Activated CD4-positive, alpha-beta memory T cell treated with anti-CD3 and anti-CD28 coated beads, Interleukin-2, amount 10 ng/mL, durations not matched to agents 7 days and 5 days (primary cell): ENCODE measurements around the gene PRKACA. TPM values are rescaled to one million over a fixed set of nuclear protein-coding genes. Genes with fewer than 3 reads are reported as not detected.

Source experiments
- CTCF ChIA-PET: fragments of 350-600 bp; sonication (Branson Sonifier 250); formaldehyde crosslinking; loops from one replicate; lab custom pipeline; 2021; ENCODE audit warnings: antibody characterized with exemption, inconsistent platforms; lab: Charles Lee
- POLR2A ChIA-PET: fragments of 350-600 bp; sonication (Branson Sonifier 250); formaldehyde crosslinking; loops from one replicate; lab custom pipeline; 2021; ENCODE audit warnings: antibody characterized with exemption; lab: Charles Lee
- DNase-seq: peaks from one replicate; pipeline ENCODE4 v3.0.0-alpha.2; 2020
- H3K27ac Mint-ChIP-seq: one replicate; pipeline ENCODE4 v1.8.0; 2021; ENCODE audit warnings: mild to moderate bottlenecking, mixed read lengths
- H3K27me3 Mint-ChIP-seq: one replicate; pipeline ENCODE4 v1.8.0; 2021; ENCODE audit warnings: mixed read lengths
- H3K36me3 Mint-ChIP-seq: one replicate; pipeline ENCODE4 v1.8.0; 2021; ENCODE audit warnings: low read depth, mixed read lengths
- H3K4me1 Mint-ChIP-seq: one replicate; pipeline ENCODE4 v1.8.0; 2021; ENCODE audit warnings: mixed read lengths
- H3K4me3 Mint-ChIP-seq: one replicate; pipeline ENCODE4 v1.8.0; 2021; ENCODE audit warnings: mild to moderate bottlenecking, mixed read lengths
- H3K9me3 Mint-ChIP-seq: one replicate; pipeline ENCODE4 v1.8.0; 2021; ENCODE audit warnings: mixed read lengths
- total RNA-seq, 2 experiments: library from RNA; stranded (reverse); gene quantifications; one replicate each; pipeline ENCODE4 v1.2.3, GENCODE V29; 2021

PRKACA gene
- total RNA-seq, 2 experiments from 2014 or later: 48.1 to 49.8 TPM

DNA sequence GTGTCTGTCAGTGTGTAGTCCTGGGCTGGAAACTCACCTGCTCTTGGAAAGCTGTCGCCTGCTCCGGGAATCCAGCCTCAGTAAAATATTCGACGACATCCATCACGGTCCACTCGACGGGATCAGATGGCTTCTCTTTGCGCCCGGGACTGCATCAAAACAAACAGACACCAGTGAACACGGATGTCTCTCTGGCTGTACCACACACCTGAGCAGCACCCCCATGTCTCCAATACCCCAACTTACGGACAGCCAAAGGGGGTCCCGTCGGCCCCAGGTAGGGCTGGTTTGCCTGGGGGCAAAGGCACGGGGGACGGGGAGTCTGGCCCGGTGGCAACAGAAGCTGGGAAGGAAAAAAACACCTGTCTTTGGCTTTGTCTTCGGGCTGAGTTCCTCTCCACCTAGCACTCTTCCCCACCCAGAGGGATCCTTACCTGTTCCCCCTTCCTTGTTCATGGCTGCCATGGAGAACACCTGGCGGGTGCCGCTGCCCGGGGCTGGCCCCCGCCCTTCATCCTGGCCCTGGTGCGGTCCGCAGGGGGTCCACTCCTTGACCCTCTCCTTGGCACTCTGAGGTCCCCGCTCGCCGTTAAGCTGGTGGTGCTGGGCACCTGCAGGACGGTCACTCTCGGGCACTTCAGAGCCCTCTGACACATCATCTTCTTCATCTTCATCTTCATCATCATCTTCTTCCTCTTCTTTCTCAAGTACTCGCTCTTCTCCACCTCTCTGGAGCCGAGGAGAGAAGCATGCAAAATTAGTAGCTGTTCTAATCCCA is 28.7 kb downstream of the PRKACA start:
- POLR2A ChIA-PET: interaction anchor here (1.2 to 2.9 kb wide), 3 partner anchors 47 to 252 kb away, joined by 3 to 15 read pairs (median 4); partner anchors contain the start of genes ASF1B and DCAF15
- H3K4me3 Mint-ChIP-seq: peak overlapping the region; percentile 78

GRCh38 chr19:14086098-14086497 is 31.5 kb downstream of the PRKACA start:
- no peak for DNase-seq
- Mint-ChIP-seq H3K4me3 (no peak overlapping the region), H3K4me1 (peaks cover 23% of the 10 kb centered on the region), H3K27me3 (no peaks in the 10 kb centered on the region), H3K36me3 (peaks cover 13% of the 10 kb centered on the region), H3K27ac (no peak overlapping the region), H3K9me3 (no peaks in the 10 kb centered on the region)
- CTCF ChIA-PET: no interaction called here
- POLR2A ChIA-PET: no interaction called here

More for the DNA sequence above, 28.7 kb downstream of the PRKACA start:
- no peaks in the 10 kb centered on the region for H3K27me3 Mint-ChIP-seq
- DNase-seq: no peak
- peaks cover 23% of the 10 kb centered on the region for H3K4me1 Mint-ChIP-seq
- peaks cover 25% of the 10 kb centered on the region for H3K36me3 Mint-ChIP-seq
- H3K27ac Mint-ChIP-seq: peak overlapping the region; percentile 61
- H3K9me3 Mint-ChIP-seq: peaks cover 9% of the 10 kb centered on the region
- CTCF ChIA-PET: interaction anchor here (2.0 kb wide), 1 partner anchor 48 kb away, joined by 8 read pairs; the partner anchor contains the start of gene ASF1B

DNA sequence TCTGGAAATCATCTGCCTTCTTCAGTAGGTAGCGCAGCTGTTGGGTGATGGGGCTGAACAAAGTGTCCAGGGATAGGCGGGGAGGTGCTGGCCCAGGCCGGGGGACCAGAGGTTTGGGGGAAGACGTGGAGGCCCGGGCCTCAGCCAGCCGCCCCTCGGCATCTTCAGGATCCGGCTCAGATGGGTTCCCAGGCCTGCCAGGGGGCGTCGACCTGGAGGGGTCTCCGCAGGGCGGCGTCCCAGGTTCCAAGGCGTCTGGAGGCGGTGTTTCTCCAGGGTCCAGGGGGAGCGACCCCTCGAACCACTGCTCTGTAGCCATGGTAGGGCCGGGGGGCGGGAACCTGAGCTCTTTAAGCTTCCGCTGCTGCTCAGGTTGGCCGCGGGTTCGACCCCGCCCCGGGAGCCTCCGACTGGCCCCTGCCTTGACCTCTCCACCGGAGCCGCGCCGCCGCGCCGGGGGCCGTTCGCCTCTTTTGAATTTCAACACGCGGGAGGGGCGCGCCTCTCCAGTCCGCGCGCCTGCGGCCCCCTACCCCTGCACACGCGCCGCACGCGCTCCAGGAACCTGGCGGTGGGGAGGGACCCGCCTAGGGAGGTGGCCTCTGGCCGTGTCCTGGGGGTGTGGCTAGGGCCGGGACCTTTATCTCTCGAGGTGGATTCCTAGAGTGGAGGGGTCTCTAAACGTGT is 32.1 kb downstream of the PRKACA start, which contains the start of gene C19orf67:
C19orf67 (minus strand) TSS at position 475 of the 687 bp plus-strand sequence; CDS start at position 319, 156 bp downstream.
- ChIA-PET POLR2A (interaction anchor here (1.2 kb wide), 1 partner anchor 12 kb away, joined by 3 read pairs; no protein-coding TSS in a partner anchor), CTCF (no interaction called here)
- H3K4me3 Mint-ChIP-seq: no peak within 1 kb of the TSS
- no peak for DNase-seq
- no peaks in the 10 kb centered on the region for H3K9me3 Mint-ChIP-seq
- H3K27ac Mint-ChIP-seq: no peak within 1 kb of the TSS
- H3K36me3 Mint-ChIP-seq: peaks cover 13% of the 10 kb centered on the region
- peaks cover 26% of the 10 kb centered on the region for H3K4me1 Mint-ChIP-seq
- H3K27me3 Mint-ChIP-seq: no peaks in the 10 kb centered on the region

GRCh38 chr19:14082675-14082960 is 34.9 kb downstream of the PRKACA start:
- no peak overlapping the region for H3K27ac Mint-ChIP-seq
- ChIA-PET CTCF (interaction anchor here (0.7 to 1.4 kb wide), 4 partner anchors 9 to 299 kb away, joined by 3 to 4 read pairs (median 4); partner anchors contain the start of gene ASF1B), POLR2A (interaction anchor here (2.8 kb wide), 1 partner anchor 54 kb away, joined by 17 read pairs; the partner anchor contains the start of gene ASF1B)
- H3K9me3 Mint-ChIP-seq: no peaks in the 10 kb centered on the region
- H3K27me3 Mint-ChIP-seq: no peaks in the 10 kb centered on the region
- H3K36me3 Mint-ChIP-seq: no peaks in the 10 kb centered on the region
- no peak for DNase-seq
- H3K4me3 Mint-ChIP-seq: peak overlapping the region; percentile 95
- peaks cover 20% of the 10 kb centered on the region for H3K4me1 Mint-ChIP-seq

DNA sequence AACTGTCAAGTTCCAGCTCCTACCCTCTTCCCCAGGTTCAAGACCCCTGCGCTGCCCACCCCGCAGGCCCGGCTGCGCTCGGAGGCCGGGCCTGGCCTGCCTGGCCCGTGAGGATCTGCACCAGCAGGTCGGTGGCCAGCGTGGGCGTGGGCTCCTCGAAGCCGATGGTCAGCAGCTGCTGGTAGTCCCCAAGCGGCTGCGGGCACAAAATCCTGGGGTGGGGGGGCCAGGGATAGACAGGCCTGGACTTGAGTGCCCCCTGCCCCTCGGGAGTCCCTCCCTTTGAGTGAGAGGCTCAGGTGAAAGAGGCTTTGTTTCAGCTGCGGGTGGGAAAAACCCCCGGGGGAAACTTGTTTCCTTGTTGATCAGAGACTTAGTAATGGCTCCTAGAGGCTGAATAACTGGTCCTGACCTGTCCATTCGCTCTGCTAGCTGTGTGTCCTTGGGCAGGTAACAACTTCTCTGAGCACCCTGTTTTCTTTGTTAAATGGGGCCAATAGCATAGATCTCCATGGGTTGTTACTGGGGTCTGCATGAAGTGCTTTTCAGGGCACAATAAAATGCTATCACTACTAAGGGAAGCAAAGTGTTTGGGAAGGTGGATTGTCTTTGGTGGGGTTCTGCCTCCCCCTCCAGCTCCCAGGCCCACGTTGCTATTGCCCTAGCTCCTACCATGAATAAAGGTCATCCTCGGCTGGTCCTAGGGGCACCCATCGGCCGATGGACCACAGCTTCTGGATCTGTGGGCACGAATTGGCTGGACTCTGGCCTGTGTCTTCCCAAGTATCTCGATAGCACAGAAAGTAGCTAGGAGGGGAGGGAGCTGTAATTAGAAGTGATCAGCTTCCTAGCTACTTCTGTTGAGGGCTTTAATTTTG is 35.5 kb downstream of the PRKACA start:
- H3K27me3 Mint-ChIP-seq: no peaks in the 10 kb centered on the region
- peak overlapping the region; percentile 95 for H3K4me3 Mint-ChIP-seq
- DNase-seq: peak; percentile 37
- H3K27ac Mint-ChIP-seq: peak overlapping the region; percentile 91
- no peaks in the 10 kb centered on the region for H3K9me3 Mint-ChIP-seq
- H3K4me1 Mint-ChIP-seq: peaks cover 20% of the 10 kb centered on the region
- ChIA-PET CTCF (interaction anchor here (0.5 to 1.5 kb wide), 9 partner anchors 8 to 299 kb away, joined by 3 to 6 read pairs (median 4); partner anchors contain the start of genes ASF1B and MISP3), POLR2A (interaction anchor here (0.7 to 3.0 kb wide), 9 partner anchors 9 to 436 kb away, joined by 3 to 18 read pairs (median 5); partner anchors contain the start of genes ASF1B and PRKACA)
- no peaks in the 10 kb centered on the region for H3K36me3 Mint-ChIP-seq

DNA sequence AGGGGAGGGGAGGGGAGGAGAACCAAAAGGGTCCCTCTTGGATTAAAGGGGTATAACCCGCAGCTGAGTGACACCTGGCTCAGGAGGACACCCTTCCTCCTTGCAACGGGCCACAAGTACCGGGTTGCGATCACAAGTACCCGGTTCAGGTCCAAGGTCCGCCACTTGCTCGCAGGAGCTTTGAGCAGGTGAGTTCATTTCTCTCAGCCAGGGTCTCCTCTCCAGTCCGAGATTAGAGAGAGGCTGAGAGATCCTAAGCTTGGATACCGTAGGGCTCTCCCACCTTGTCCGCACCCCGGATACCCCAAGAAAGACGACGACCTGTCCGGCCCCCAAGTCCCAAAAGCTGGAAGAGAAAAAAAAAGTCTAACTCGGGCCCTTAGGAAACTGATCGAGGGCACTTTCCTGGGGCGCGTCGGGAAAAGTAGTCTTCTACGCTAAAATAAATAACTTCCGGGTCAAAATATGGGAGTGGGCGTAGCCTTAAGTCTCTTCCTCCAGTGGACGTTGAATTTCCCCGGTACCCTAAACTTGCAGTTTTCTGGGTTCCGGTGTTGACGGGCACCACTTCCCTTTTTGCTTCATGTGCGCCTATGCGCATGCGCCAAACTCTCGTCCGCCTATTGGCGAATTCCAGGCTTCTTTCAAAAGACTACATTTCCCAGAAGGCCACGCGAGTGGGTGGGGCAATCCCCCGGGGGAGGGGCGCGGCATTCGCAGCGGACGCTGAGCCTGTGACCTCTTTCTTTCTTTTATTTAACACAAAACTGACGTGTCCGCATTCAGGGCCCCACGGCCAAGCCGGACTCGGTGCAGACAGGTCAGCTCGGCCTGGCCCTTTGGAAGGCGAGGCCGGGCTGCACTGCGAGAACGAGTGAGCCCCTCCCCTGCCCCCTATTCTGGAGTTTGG is 36.4 kb downstream of the PRKACA start:
- DNase-seq: peak; percentile 99
- H3K9me3 Mint-ChIP-seq: no peaks in the 10 kb centered on the region
- CTCF ChIA-PET: interaction anchor here (0.7 to 1.5 kb wide), 6 partner anchors 8 to 199 kb away, joined by 3 to 6 read pairs (median 3); partner anchors contain the start of genes ASF1B and MISP3
- peaks cover 20% of the 10 kb centered on the region for H3K4me1 Mint-ChIP-seq
- no peaks in the 10 kb centered on the region for H3K27me3 Mint-ChIP-seq
- peak overlapping the region; percentile 91 for H3K27ac Mint-ChIP-seq
- H3K36me3 Mint-ChIP-seq: no peaks in the 10 kb centered on the region
- POLR2A ChIA-PET: interaction anchor here (0.7 to 3.0 kb wide), 13 partner anchors 10 to 436 kb away, joined by 3 to 18 read pairs (median 4); partner anchors contain the start of genes ASF1B and PRKACA
- peak overlapping the region; percentile 95 for H3K4me3 Mint-ChIP-seq

- Mint-ChIP-seq H3K4me3 (no peak overlapping the region), H3K9me3 (no peaks in the 10 kb centered on the region), H3K27me3 (no peaks in the 10 kb centered on the region), H3K36me3 (no peaks in the 10 kb centered on the region), H3K27ac (no peak overlapping the region), H3K4me1 (peaks cover 38% of the 10 kb centered on the region)
- ChIA-PET POLR2A (interaction anchor here (1.0 to 1.5 kb wide), 3 partner anchors 40 to 75 kb away, joined by 3 to 10 read pairs (median 3); partner anchors contain the start of gene ASF1B), CTCF (interaction anchor here (0.6 to 2.7 kb wide), 8 partner anchors 19 to 641 kb away, joined by 3 to 8 read pairs (median 6); partner anchors contain the start of genes ASF1B, BRME1, CC2D1A and DCAF15)
- DNase-seq: no peak
Measured at GRCh38 chr19:14078411-14078810, 39.2 kb downstream of the PRKACA start.

DNA sequence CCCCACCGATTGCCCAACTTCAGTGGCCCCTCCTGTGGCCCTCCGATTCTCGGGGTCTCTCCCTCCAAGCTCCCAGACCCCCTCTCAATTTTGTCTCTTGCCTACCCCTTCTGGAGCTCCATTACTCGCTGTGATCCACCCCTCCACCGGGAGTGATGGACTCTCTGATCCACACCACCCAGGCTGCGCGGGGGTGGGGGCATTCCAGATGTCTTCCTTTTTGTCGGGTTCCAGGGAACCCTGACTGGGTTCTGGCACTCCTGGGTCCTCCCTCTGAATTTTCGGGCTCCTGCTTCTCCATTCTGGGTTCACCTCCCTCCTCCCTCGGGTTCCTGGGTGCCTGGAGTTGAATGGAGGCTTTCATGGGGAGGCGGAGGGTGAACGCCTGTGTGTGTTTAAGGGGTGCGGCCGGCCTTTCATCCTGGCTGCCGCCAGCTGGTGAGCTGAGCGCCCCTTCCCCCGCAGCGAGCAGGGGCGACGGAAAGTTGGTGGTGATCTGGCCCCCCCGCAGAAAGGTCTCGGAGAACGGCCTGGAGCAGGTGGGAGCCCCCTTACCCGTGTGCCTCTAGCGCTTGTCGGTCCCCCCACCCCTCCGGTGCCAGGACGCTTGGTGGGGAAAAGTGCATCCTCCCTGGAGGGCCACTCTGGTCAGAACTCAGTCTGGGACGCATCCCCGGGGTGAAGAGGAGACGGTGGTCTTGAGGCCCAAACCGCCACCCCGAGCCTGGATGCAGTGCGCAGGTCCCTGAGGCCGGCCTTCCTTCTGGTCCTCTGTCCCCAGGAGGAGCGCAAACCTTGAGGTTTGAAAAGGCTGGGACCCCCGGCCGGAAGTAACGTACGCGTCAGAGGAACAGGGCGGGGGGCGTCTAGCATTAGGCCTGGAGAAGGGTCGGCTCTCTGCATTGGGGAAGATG is 43.4 kb downstream of the PRKACA start:
- DNase-seq: peak; percentile 31
- POLR2A ChIA-PET: interaction anchor here (0.9 to 3.0 kb wide), 6 partner anchors 10 to 237 kb away, joined by 3 to 12 read pairs (median 4); partner anchors contain the start of gene ASF1B

DNA sequence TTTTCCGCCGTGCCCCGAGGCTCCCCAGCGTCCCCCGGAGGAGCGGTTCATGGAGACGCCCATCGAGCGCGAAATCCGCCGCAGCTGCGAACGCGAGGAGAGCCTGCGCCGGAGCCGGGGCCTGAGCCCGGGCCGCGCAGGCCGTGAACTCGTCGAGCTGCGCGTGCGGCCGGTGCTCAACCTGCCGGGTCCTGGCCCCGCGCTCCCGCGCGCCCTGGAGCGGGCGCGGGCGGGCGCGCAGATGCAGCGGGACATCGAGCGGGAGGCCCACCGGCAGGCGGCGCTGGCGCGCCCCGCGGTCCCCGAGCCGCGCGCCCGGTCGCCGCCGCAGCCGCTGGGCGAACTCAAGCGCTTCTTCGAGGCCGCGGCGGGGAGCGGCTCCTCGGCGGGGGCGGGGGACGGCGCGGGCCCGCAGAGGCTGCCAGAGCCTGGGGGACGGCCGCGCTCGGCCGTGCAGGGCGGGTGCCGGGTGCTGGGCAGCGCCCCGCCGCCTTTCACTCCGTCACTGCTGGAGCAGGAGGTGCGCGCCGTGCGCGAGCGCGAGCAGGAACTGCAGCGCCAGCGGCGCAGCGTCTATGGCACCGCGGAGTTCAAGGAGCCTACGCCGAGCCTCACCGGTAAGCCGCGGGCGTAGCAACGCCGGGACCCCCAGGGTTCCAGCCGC is 44.2 kb downstream of the PRKACA start:
- peak overlapping the region; percentile 81 for H3K4me3 Mint-ChIP-seq
- POLR2A ChIA-PET: interaction anchor here (0.9 to 3.4 kb wide), 9 partner anchors 11 to 237 kb away, joined by 3 to 16 read pairs (median 4); partner anchors contain the start of genes ASF1B, DCAF15 and IL27RA
- H3K36me3 Mint-ChIP-seq: no peaks in the 10 kb centered on the region
- H3K27me3 Mint-ChIP-seq: peaks cover 2% of the 10 kb centered on the region
- peak; percentile 78 for DNase-seq
- no peaks in the 10 kb centered on the region for H3K9me3 Mint-ChIP-seq
- peaks cover 26% of the 10 kb centered on the region for H3K4me1 Mint-ChIP-seq
- CTCF ChIA-PET: interaction anchor here (0.6 to 6.6 kb wide), 18 partner anchors 8 to 298 kb away, joined by 3 to 86 read pairs (median 4); partner anchors contain the start of genes ASF1B, IL27RA and NANOS3
- H3K27ac Mint-ChIP-seq: peak overlapping the region; percentile 73

More for the DNA sequence above, 43.4 kb downstream of the PRKACA start:
- H3K27ac Mint-ChIP-seq: peak overlapping the region; percentile 73
- CTCF ChIA-PET: interaction anchor here (0.6 to 6.6 kb wide), 14 partner anchors 8 to 198 kb away, joined by 3 to 86 read pairs (median 4); partner anchors contain the start of genes ASF1B, IL27RA and NANOS3
- H3K4me3 Mint-ChIP-seq: peak overlapping the region; percentile 81
- peaks cover 26% of the 10 kb centered on the region for H3K4me1 Mint-ChIP-seq
- no peaks in the 10 kb centered on the region for H3K9me3 Mint-ChIP-seq
- no peaks in the 10 kb centered on the region for H3K36me3 Mint-ChIP-seq
- H3K27me3 Mint-ChIP-seq: peaks cover 2% of the 10 kb centered on the region
